Mesendoderm (in vitro differentiated cells): Measurements from ENCODE around the gene CES1.
"Not testable (repeated sequence)": the region's sequence is repeated elsewhere in the genome, so short reads cannot be mapped to it uniquely, and the experiment has no call there.

ENCODE experiments used
- DNase-seq: peaks from one replicate; pipeline ENCODE4 v3.0.0; 2013
- H2AK5ac ChIP-seq: 2 replicates; pipeline ENCODE4 v1.6.1; 2013; ENCODE audit warnings: low read length, inconsistent platforms
- H2BK120ac ChIP-seq: 2 replicates; pipeline ENCODE4 v1.6.1; 2013; ENCODE audit warnings: low read depth, mild to moderate bottlenecking, low read length, moderate library complexity, mixed read lengths
- H2BK15ac ChIP-seq: replicated peaks from 2 replicates; pipeline ENCODE4 v1.6.1; 2013; ENCODE audit warnings: low read depth, mild to moderate bottlenecking, moderate library complexity
- H2BK5ac ChIP-seq: 2 replicates; pipeline ENCODE4 v1.6.1; 2013; ENCODE audit warnings: low read length, inconsistent platforms
- H3K18ac ChIP-seq: 2 replicates; pipeline ENCODE4 v1.6.1; 2013; ENCODE audit warnings: mild to moderate bottlenecking, low read length, mixed read lengths
- H3K23ac ChIP-seq: one replicate; pipeline ENCODE4 v1.6.1; 2013; ENCODE audit warnings: low read length
- H3K27ac ChIP-seq: 2 replicates; pipeline ENCODE4 v1.5.1; 2013; ENCODE audit warnings: low read depth, mild to moderate bottlenecking, inconsistent platforms, low read length, moderate library complexity
- H3K27me3 ChIP-seq: 2 replicates; pipeline ENCODE4 v1.6.1; 2013; ENCODE audit warnings: low read length, control low read depth, mild to moderate bottlenecking, inconsistent platforms; ENCODE audit not compliant: insufficient read depth, poor library complexity
- H3K36me3 ChIP-seq: 2 replicates; pipeline ENCODE4 v1.6.1; 2013; ENCODE audit warnings: low read length, inconsistent platforms; ENCODE audit not compliant: control insufficient read depth, insufficient read depth
- H3K4ac ChIP-seq: one replicate; pipeline ENCODE4 v1.6.1; 2013; ENCODE audit warnings: low read depth, mild to moderate bottlenecking, low read length, moderate library complexity
- H3K4me1 ChIP-seq: 2 replicates; pipeline ENCODE4 v1.6.1; 2013; ENCODE audit warnings: low read depth, low read length, inconsistent platforms; ENCODE audit not compliant: control insufficient read depth
- H3K4me2 ChIP-seq: 2 replicates; pipeline ENCODE4 v1.6.1; 2013; ENCODE audit warnings: low read length
- H3K4me3 ChIP-seq: 2 replicates; pipeline ENCODE4 v1.5.1; 2013; ENCODE audit warnings: mild to moderate bottlenecking, low read length
- H3K56ac ChIP-seq: one replicate; pipeline ENCODE4 v1.6.1; 2013; ENCODE audit warnings: low read length
- H3K79me1 ChIP-seq: 2 replicates; pipeline ENCODE4 v1.6.1; 2013; ENCODE audit warnings: low read length, inconsistent platforms
- H3K79me2 ChIP-seq: 2 replicates; pipeline ENCODE4 v1.6.1; 2013; ENCODE audit warnings: mild to moderate bottlenecking, low read length; ENCODE audit not compliant: control insufficient read depth, insufficient read depth
- H3K9ac ChIP-seq: 2 replicates; pipeline ENCODE4 v1.6.1; 2013; ENCODE audit warnings: low read length, inconsistent platforms
- H4K5ac ChIP-seq: one replicate; pipeline ENCODE4 v1.6.1; 2013; ENCODE audit warnings: low read length
- H4K8ac ChIP-seq: one replicate; pipeline ENCODE4 v1.6.1; 2013; ENCODE audit warnings: low read depth, mild to moderate bottlenecking, control low read depth, low read length, moderate library complexity
- WGBS: extraction: QIAGEN DNeasy Blood & Tissue Kit; methylation state at CpG from one replicate; pipeline ENCODE4 v1.1.7; 2013; ENCODE audit warnings: low lambda C conversion rate, missing lambda C conversion rate; ENCODE audit not compliant: insufficient coverage; ENCODE audit errors: extremely low coverage; 5-methylcytosine and 5-hydroxymethylcytosine counted together

CES1 gene

GRCh38 chr16:55757595-55758527, 75.0 kb downstream of the CES1 start:
- H3K4me3 ChIP-seq, H3K4me2 ChIP-seq, H4K5ac ChIP-seq, H2BK5ac ChIP-seq, H3K4ac ChIP-seq, H2BK120ac ChIP-seq, DNase-seq, H4K8ac ChIP-seq, H3K4me1 ChIP-seq, H3K27ac ChIP-seq, H3K18ac ChIP-seq, H3K79me2 ChIP-seq, H3K23ac ChIP-seq, H3K27me3 ChIP-seq, H3K9ac ChIP-seq, H2BK15ac ChIP-seq, H3K36me3 ChIP-seq, H3K56ac ChIP-seq, H3K79me1 ChIP-seq, H2AK5ac ChIP-seq: not testable (repeated sequence)
- no CpG with 5 or more reads among the region's 6 CpGs for WGBS

- Histone ChIP-seq H2AK5ac (no peak overlapping the region), H3K18ac (no peak overlapping the region), H4K5ac (no peak overlapping the region), H2BK120ac (no peak overlapping the region), H3K36me3 (no peaks in the 10 kb centered on the region), H3K23ac (no peak overlapping the region), H3K27me3 (no peaks in the 10 kb centered on the region), H3K79me2 (no peaks in the 10 kb centered on the region), H4K8ac (no peak overlapping the region), H2BK15ac (no peak overlapping the region), H3K4ac (no peak overlapping the region), H3K56ac (no peak overlapping the region), H3K9ac (no peak overlapping the region), H2BK5ac (no peak overlapping the region), H3K4me1 (no peaks in the 10 kb centered on the region), H3K27ac (no peak overlapping the region), H3K4me3 (no peak overlapping the region), H3K79me1 (no peaks in the 10 kb centered on the region), H3K4me2 (no peak overlapping the region)
- WGBS: no CpG with 5 or more reads among the region's 4 CpGs
- no peak for DNase-seq
These were observed 75.9 kb downstream of the CES1 start for GRCh38 chr16:55756963-55757362.

GRCh38 chr16:55754056-55754455, 78.8 kb downstream of the CES1 start:
- H2BK15ac ChIP-seq: no peak overlapping the region
- no peak overlapping the region for H2BK5ac ChIP-seq
- no peak overlapping the region for H3K4me3 ChIP-seq
- no peak overlapping the region for H4K8ac ChIP-seq
- H3K36me3 ChIP-seq: no peaks in the 10 kb centered on the region
- no peak overlapping the region for H2BK120ac ChIP-seq
- no peak overlapping the region for H3K23ac ChIP-seq
- H2AK5ac ChIP-seq: no peak overlapping the region
- no peak overlapping the region for H3K4me2 ChIP-seq
- no peaks in the 10 kb centered on the region for H3K79me1 ChIP-seq
- no peak overlapping the region for H3K56ac ChIP-seq
- no peaks in the 10 kb centered on the region for H3K79me2 ChIP-seq
- peak overlapping the region; percentile 19 for H3K27ac ChIP-seq
- no peak overlapping the region for H3K4ac ChIP-seq
- H4K5ac ChIP-seq: no peak overlapping the region
- H3K27me3 ChIP-seq: no peaks in the 10 kb centered on the region
- no peaks in the 10 kb centered on the region for H3K4me1 ChIP-seq
- H3K9ac ChIP-seq: no peak overlapping the region
- DNase-seq: no peak
- no peak overlapping the region for H3K18ac ChIP-seq

- not testable (repeated sequence) for H3K4me3 ChIP-seq, H3K23ac ChIP-seq, H3K27me3 ChIP-seq, H3K79me2 ChIP-seq, H2AK5ac ChIP-seq, H3K18ac ChIP-seq, H2BK15ac ChIP-seq, H3K4me1 ChIP-seq, H3K4ac ChIP-seq, H3K79me1 ChIP-seq, H2BK120ac ChIP-seq, H3K9ac ChIP-seq, H4K8ac ChIP-seq, H3K36me3 ChIP-seq, H3K56ac ChIP-seq, H2BK5ac ChIP-seq, H4K5ac ChIP-seq, H3K4me2 ChIP-seq, H3K27ac ChIP-seq
- peak; percentile 73 for DNase-seq
- WGBS: no CpG with 5 or more reads among the region's 4 CpGs
These were observed 79.7 kb downstream of the CES1 start for GRCh38 chr16:55753145-55753631.
